NCI-H748 treated with DMSO at 0.1 percent for 48 hours (cell line): ENCODE data around the gene PDGFA.

Experiments
- DNase-seq: peaks from one replicate; lab custom pipeline; 2025; lab: John Stamatoyannopoulos, UW

PDGFA gene

DNA sequence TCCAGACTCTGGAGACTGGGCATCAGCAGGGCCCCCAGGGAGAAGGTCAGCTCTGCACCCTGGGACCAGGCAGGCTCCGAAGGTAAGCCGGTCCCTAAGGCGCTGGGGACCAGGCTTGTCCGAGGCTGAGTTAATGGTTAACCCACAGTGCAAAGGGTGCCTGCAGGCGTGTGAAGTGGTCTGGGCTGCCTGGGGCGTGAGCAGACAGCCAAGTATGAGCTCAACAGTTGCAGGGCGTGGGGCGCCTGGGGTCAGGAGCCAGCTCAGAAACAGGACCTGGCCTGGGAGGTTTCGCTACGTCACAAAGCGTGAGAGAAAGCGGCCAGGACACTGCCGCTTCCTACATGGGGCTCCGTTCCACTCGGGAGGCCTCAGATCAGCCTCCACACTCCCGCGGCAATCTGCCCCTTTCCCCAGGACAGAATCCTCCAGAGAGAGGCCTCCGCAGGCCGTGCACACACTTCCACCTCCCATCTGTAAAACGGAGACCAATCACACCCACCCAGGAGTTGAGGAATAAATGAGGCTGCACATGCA is 16.0 kb downstream of the PDGFA start:
- DNase-seq, result no peak

- DNase-seq, result no peak
These were observed 17.4 kb downstream of the PDGFA start for GRCh38 chr7:502296-502695.

- no peak for DNase-seq
These were observed 18.1 kb downstream of the PDGFA start for GRCh38 chr7:501526-501925.

DNA sequence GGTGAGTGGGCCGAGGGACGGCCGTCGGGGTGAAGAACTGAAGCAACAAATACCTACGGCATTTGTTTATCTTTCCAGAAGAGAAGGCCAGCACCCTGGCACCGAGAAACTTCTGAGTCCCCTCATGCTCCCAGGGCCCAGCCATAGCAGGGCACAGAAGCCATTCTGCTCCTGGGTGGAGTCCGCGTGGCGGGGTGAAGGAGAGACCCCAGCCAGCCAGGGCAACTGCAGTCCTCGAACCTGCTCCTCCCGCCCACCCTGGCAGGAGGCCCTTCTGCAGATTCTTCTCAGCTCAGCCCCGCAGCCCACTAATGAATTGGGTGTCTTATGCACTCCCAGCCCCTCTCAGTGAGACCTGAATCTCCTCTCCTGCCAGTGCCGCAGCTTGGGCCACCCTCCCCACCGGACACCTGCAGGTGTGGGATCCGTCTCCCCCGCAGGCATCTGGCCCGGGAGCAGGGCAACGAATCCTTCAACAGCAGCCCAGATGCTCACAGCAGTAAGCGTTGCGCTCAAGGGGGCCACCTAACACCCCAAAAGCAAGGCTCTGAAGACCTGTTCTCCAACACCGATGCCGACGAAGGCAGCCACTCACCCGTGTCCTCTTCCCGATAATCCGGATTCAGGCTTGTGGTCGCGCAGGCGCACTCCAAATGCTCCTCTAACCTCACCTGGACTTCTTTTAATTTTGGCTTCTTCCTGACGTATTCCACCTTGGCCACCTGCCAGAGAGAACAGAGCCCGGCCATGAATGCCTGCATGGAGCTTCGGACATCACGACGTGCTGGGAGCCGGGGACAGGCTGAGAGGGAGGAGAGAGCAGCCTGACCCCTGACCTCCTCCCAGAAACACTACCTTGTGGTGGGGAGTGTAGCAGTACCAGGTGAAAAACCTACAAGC is 18.9 kb downstream of the PDGFA start:
- DNase-seq, result no peak

DNA sequence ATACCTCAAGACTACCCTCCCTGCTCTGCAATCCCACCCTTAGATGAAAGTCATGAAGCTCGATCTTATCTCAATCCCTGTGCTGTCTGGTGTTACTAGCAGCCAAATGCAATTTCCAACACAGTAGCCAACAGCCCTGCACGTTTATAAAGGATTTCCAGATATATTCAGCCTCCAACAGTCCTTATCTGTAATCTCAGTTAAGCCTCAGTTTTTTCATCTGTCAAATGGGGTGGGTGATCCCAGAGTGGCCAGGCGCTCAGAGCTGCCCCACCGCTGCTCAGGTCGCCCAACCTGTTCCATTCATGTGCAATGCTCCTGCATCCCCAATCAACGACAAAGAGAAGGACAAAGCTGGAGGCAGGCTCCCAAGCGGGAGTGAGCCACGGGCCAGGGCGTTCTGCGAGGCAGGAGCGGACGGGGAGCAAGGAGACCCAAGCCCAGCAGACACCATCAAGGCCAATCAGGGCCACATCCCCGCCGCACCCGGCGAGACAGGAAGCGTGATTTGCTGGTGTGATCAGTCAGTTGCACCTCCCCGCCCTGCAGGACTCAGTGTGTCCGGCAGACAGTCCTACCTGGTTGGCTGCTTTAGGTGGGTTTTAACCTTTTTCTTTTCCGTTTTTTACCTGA is 19.7 kb downstream of the PDGFA start:
- no peak for DNase-seq

DNA sequence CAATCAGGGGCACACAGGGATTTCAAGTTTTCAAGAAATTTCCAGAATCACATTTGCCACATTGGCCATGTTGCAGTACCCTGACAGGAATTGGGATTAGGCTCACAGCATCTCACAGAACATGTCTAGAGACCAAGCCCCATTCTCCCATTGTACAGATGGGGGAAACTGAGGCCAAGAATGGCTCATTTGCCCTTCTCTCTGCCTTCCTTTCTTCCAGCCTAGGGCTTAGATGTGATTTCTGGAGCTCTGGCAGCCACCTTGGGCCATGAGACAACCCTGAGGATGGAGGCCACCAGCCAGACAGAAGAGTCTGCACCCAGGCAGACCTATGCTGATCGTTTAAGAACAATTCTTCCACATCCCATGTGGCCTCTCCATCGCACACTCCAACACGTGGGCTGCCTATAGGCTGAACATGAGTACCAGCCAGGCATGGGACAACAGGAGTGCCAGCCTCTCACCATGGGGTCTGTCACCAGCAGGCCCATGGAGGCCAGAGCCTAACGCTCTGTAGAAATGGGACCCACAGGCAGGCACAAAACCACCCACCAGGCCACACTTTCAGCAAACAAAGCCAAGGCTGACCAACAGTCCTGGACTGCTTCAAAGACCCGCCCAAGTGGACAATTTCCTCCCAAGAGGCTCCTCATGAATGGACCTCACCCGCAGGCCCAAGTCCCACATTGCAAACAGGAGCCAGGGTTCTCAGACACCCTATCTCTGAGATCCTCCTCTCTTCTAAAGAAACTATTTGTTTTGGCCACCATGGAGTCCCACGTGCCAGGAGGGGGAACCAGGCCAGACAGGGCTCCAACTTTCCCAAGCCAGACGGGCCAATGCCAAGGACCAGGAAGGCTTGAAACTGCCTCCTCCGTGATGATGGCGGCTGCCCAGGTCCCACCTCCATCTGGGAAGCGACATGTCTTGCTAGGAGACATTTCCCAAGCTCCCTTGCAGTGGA is 20.7 kb downstream of the PDGFA start:
- DNase-seq, result no peak

DNA sequence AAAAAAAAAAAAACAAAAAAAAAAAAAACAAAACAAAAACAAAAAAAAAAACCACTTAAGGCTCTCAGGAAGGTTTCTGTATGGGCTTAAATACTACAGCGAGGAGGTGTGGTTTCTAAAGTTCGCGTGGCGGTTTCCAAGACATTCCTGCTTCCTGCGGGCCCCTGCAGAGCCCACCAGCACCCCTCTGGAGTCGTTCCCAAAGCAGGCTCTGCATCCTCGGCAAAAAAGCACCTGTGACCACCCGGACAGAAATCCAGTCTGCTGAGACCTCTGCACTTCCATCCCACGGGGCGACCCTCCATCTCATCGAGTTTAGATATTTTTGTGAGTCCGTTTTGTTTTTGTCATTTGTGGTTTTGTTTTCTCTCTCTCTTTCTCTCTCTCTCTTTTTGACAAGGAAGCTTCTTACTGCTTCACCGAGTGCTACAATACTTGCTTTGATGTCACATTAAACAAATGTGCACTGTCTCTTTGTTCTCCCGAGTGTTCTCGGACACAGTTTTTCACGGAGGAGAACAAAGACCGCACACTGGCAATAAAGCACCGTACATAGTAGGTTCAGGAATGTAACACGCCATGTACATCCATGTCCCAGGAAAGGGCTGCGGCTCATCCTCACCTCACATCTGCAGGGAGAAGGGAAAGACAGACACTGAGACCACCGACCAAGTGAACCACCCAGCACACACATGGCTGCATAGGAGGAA is 21.5 kb downstream of the PDGFA start:
- no peak for DNase-seq

DNA sequence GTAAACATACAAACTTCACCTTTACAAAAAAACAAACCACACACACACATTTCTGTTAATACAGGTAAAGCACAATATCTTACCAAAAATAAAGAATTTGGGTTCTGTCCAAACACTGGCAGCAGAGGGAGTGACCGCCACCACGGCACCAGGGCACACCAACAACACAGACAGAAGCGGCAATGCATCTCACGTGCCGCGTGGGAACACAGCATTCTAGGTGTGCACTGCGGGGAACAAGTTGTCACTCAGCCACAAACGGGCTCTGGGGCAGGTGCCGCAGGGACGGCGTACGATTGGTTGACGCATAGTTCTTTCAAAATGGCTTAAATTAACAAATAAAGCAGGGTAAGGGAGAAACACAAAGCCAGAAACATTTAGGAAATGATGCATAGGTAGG is 22.3 kb downstream of the PDGFA start:
- DNase-seq, result no peak

GRCh38 chr7:496528-497295 is 22.9 kb downstream of the PDGFA start:
- no peak for DNase-seq

GRCh38 chr7:495761-496321 is 23.8 kb downstream of the PDGFA start:
- no peak for DNase-seq

DNA sequence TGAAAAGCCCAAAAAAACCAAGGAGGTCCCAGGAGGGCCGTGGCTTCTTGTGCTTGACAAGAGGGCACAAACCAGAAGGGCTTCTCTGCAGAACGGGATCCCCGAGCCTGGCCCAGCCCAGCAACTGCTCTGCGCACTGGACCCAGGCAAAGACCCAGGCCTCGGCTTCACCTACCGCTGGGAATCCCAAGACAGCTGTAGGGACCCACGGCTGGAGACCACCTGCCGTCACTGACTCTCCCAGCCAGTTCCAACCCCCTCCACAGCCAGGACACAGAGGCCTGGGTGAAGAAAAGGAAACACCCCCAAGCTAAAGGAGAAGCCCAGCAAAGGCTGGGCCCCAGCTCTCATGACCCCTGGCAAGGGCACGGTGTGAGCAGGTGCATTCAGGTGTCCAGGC is 24.3 kb downstream of the PDGFA start:
- DNase-seq, result no peak

- no peak for DNase-seq
These were observed 24.7 kb downstream of the PDGFA start for GRCh38 chr7:494906-495305.

DNA sequence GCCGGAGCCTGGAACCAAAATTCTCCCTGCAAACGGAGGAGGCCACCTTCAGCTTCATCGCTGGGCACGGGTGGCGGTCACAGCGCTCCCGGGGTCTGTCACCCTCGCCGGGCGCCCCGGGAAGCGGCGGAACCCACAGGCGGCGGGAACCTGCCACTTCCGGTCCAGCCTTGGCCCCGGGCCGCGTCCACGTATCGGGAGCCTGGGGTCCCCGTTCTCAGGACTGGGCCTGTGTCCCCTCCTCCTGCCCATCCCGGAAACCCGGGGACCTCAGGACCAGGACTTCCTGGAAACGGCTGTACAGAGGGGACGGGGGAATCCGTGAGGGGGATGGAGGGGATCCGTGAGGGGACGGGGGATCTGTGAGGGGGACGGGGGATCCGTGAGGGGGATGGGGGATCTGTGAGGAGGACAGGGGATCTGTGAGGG is 25.4 kb downstream of the PDGFA start:
- no peak for DNase-seq

GRCh38 chr7:493661-494251 is 25.9 kb downstream of the PDGFA start:
- no peak for DNase-seq

GRCh38 chr7:492714-493065 is 27.0 kb downstream of the PDGFA start:
- DNase-seq, result no peak

GRCh38 chr7:491958-492713 is 27.5 kb downstream of the PDGFA start:
- no peak for DNase-seq

DNA sequence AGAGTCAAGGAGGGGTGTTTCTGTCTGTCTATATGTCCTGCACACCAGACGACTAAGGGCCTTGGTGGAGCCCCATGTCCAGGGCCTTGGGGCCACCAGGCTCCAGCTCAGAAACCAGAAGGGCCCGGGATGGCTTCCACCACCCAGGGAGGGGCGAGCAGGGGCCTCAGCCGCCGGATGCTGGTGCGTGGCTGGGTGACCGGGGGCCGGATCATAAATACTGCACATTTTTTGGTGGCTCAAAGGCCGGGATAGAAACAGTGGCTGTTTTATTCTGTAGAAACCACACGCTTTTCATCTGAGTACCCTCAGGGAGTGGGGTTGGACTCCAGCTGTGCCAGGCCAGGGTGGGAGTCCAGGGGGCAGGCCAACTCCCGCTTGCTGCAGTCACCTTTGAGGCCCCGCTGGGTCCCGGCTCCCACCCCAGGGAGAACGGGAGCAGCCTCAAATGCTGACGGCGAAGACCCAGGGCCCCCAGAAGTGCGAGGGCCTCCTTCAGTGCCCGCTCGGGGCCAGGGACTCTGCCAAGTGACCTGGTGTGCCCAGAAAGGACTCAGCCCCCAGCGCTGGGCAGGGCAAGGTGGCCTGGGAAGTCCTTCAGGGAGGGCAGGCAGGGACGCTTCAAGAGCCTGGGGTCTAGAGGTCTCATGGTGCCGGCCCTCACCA is 28.2 kb downstream of the PDGFA start:
- no peak for DNase-seq

GRCh38 chr7:490461-491291 is 29.0 kb downstream of the PDGFA start:
- no peak for DNase-seq
